A549 treated with CORT108297 at 1 μM for 4 hours (cell line): Measurements from ENCODE around the gene EYA4. TPM values are rescaled to one million over a fixed set of nuclear protein-coding genes. Genes with fewer than 3 reads are reported as not detected.

Source experiments
- total RNA-seq: library from RNA; stranded (reverse); fragments of 200-300 nt; extraction: Qiagen RNA extraction; gene quantifications from 5 replicates; pipeline ENCODE4 v1.2.3, GENCODE V29; 2022

The EYA4 gene
- 9.6 to 11.6 TPM (median 11.4 TPM) in 5 replicates for total RNA-seq

GRCh38 chr6:133241086-133241900 lies at the start of gene EYA4:
EYA4 (plus strand) TSS chr6:133241357; CDS start chr6:133274781, 33,424 bp downstream.

